ENCODE measurements around the gene MASP1. TPM values are rescaled to one million over a fixed set of nuclear protein-coding genes. Genes with fewer than 3 reads are reported as not detected.
"Not testable (repeated sequence)": the region's sequence is repeated elsewhere in the genome, so short reads cannot be mapped to it uniquely, and the experiment has no call there.

The MASP1 gene
- total RNA-seq, 1 donor from 2014 or later = 0.20 TPM

DNA sequence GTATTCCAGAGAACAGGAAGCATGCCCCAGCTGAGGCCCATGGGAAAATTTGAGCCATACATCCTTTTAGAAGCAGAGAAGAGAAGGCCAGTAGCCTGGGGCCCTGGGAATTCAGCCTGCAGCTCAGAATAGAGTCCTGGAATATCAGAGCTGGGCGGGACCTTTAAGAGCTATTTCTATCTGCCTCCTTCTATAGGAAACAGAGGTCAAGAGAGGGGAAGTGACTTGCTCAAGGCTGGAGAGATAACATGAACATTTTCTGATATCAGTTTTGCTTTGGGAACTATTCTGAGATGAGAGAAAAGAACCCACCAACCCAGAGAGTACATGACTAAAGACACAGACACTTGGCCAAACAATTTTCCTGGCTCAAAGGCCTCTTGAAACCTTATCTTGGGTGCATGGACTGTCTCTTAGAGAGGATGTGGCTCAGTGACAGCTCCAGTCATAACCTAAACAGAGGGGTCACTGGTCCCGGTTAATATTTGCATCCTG lies 26.0 kb downstream of the MASP1 start:
- peak; percentile 88 for DNase-seq (ENCODE audit: low read depth, low spot score)

DNA sequence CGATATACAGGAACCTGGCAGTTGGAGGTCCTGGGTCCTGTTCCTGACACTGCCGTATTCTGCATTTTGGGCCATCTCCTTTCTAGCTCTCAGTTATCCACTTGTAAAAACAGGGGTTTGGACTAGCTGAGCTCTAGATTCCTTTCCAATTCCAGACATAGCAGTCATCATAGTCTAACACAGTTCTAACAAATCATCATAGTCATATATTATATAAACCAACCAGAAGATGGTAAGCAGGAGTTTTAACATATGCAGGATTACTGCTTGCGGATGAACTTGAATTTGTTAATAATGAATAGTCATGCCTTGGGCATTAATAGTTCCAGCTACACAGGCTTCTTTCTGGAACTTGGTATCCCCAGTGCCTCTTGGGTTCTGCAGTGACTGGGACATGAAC lies 26.6 kb downstream of the MASP1 start:
- DNase-seq (ENCODE audit: low read depth, low spot score) = no peak

DNA sequence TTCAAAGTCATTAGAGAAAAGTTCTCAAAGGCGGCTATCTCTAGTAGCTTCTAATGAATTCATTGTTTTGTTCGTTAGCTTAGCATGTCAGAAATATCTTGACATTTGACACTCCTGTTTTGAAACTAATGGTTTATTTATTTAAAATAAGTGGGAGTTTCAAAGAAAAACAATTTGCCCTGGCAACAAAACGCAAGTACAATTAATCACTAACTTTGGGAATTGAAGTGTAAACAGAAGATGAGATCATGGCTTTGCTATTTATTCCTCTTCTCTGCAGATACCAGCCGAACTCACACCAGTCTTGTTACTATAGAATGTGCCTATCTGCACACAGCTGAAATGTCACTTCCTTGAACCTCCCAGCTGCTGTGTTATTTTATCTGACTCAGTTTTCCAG lies 27.5 kb downstream of the MASP1 start:
- DNase-seq (ENCODE audit: low read depth, low spot score) = peak; percentile 68

DNA sequence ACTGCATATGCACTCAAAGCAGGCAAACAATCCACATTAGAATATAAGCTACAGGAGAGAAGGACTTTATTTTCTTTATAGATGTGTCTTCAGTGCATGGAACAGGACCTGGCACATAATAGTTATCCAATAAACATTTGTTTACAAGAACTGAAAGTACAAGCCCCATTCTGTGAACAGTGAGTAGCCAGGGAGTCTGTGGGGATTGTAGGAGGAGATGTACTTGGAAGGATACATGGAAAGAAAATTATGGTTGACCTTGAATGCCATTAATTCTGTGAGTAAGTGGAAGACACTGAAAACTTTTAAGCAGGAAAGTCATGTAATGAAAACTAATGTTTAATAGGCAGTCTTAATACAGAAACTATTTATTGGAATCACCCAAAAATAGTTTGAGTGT lies 28.3 kb downstream of the MASP1 start:
- no peak for DNase-seq (ENCODE audit: low read depth, low spot score)

DNA sequence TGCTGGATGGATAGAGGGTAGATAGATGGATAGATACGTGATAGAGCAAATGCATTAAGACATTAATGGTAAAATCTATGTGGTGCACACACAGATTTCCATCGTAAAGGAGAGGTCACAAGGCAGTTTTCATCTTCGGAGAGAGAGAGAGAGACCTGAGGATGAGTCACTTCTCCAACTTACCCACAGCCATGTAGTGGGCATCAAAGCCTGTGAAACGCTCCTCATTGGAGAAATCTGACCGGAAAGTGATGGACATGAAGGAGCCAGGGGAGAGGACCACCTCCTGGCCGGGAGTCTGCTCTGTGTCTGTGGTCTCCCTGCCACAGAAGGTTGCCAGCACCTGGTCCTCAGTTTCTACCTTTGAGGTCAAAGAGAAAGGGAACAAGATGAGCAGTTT lies 29.2 kb downstream of the MASP1 start:
- no peak for DNase-seq (ENCODE audit: low read depth, low spot score)

DNA sequence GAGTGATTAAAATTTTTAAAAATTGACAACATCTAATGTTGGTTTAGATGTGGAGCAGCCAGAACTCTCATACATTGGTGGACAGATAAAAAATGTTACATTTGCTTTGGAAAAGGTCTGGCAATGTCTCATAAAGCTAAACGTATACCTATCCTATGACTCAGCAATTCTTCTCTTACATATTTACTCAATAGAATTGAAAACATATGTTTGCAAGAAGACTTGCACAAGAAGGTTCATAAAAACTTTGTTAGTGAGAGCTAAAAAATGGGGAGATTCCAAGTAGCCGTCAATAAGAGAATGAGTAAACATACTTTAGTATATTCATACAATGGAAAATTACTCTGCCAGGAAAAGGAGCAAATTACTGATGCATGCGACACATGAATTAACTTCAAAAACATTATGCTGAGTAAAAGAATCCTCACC lies 30.0 kb downstream of the MASP1 start:
- no peak for DNase-seq (ENCODE audit: low read depth, low spot score)

DNA sequence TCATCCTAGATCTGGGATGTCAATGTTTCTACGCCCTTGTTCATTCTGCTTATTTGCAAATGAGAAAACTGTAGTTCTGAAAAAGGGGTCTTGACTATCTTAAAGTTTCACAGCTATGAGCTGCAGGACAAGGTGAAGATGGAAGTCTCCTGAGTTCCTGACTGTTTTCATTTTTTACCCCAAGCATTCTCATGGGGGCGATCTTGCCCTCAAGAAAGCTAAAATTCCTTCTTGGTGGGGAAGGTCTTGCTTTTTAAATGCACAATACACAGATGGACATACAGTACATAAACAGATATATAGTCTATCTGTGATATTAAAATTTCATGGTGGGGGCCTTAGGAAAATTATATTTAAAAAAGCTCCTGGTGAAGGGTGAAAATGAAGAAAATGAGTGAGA lies 32.4 kb downstream of the MASP1 start:
- no peak for DNase-seq (ENCODE audit: low read depth, low spot score)

DNA sequence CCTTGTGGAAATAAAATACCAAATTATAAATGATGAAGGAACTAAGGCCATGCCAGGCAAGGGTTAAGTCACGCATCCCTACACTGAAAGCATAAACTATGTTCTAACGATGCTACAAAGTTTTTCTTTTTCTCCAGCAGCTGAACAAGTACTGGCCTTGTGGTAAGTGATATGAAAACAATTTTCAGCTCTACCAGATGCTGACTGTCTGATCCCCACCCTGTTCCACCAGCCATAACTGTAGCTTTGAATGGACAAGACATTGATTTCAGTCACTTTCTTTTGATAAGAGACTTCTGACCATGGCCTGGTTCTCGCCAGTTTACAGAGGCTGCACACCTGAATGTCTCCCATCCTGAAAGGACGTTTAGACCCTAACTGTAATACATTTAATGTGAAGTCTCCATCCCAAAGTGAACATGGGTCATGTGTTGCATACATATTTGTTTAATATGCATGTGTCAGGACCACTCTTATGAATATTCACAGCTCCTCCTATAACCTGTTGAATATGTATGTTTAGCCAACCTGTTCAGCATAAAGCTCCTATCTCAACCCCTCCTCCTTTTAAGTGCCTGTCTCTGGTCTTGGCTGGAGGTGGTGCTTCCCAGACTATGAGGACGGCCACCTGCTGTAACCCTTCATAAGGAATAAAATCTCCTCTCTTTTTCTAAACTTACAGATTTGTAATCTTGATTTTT lies 33.4 kb downstream of the MASP1 start:
- DNase-seq (ENCODE audit: low read depth, low spot score) = no peak

DNA sequence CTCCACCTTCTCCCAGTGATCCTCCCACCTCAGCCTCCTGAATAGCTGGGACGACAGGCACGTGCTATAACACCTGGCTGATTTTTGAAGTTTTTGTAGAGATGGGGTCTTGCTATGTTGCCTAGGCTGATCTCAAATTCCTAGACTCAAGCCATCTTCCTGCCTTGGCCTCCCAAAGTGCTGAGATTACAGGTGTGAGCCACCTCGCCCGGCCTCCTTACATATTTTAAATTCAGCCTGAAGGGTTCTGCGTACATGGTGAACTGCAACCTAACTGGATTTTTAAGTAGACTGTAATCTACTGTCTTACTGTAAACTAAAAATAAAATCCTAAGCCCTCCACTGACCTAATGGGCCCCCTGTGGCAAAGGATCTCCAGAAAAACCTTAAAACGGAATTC lies 34.1 kb downstream of the MASP1 start:
- DNase-seq (ENCODE audit: low read depth, low spot score) = no peak

DNA sequence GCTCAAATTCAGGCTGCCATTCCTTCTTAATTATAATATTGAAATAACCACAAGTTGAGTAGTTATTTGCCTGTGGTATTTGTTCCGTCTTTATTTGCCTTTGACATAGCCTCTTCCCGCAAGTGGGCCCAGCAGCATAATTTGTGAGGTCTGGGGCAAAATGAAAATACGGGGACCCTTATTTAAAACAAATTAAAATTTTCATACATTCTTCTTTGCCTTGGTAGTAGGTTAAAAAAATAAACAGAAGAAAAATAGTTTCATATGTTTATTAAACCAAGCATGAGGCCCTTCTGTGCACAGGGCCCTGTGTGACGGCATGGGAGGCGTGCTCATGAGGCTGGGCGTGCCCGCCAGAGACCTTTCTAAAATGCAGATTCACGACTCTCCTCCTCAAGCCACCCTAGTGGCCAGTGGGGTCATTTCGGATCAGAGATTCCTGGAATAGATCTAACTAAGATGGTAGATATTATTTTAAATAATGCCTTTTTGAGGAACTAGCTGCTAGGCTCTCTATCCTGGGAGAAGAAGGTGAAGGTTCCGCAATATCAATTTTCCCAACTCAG lies 35.4 kb downstream of the MASP1 start:
- no peak for DNase-seq (ENCODE audit: low read depth, low spot score)

DNA sequence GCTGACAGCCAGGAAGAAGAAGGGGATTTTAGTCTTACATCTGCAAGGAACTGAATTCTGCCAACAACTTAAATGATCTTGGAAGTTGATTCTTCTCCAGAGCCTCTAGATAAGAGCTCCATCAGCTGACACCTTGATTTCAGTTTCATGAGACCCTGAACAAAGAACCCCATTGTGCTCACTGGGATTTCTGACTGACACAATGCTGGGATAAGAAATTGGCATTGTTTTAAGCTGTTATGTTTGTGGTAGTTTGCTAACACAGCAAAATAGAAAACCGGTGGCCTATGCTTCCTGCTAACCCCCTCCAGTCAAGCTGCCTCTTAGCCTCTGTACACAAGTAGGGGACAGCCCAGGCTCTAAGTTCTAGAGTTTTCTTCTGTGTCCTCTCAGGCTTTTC lies 36.2 kb downstream of the MASP1 start:
- no peak for DNase-seq (ENCODE audit: low read depth, low spot score)

DNA sequence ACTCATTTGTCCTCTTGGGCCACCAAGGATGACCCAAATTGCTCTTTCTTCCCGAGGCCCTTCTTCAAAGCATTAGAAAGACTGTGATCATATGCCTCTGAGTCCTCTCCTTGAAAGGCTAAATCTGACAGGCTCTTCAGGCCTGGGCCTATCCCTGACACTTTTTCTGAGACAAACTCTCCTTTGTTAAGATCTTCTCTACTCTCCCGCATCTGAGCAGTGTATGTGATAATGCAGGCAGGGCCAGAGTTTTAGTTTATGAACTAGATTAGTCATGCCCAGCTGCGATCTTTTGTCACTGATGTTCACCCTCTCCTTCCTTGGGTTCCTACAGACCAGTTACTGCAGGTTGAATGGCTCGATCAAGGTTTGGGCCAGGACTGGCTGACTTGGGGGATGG lies 39.2 kb downstream of the MASP1 start:
- DNase-seq (ENCODE audit: low read depth, low spot score) = no peak

DNA sequence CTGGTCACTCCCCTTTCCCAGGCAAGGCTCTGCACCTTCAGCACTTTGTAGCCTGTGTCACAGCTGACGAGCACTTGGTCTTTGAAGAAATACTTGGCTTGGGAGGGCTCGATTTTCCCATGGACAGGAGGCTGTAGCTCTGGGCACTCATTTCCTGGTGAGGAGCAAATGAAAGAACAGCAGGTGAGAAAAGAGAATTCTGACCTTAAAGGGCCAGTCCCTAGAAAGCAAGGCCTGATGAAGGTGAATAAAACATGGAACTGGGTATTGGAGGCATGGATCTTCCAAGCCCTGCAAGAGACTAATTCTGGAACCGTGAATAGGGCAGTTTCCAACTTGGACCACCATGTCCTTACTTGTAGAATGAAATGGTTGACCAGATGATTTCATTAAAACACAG lies 39.9 kb downstream of the MASP1 start:
- DNase-seq (ENCODE audit: low read depth, low spot score) = no peak

DNA sequence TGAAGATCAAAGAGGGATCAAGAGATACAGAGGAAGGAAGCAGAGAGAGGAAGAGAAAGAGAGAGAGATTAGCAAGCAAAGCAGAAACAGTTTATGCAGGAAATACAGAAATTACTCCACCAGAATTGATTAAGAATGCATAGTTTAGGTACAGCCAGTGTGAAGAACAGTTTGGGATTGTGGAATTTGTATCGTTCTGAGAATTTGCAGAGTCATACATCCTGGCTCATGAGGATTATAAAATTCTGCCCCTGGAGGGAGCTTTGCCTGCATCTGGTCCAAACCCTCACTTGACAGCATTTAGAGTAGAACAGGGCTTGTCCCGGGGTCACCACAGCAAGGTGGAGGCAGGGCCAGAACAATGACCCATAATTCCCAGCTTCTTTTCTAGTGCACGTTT lies 44.1 kb downstream of the MASP1 start:
- no peak for DNase-seq (ENCODE audit: low read depth, low spot score)

DNA sequence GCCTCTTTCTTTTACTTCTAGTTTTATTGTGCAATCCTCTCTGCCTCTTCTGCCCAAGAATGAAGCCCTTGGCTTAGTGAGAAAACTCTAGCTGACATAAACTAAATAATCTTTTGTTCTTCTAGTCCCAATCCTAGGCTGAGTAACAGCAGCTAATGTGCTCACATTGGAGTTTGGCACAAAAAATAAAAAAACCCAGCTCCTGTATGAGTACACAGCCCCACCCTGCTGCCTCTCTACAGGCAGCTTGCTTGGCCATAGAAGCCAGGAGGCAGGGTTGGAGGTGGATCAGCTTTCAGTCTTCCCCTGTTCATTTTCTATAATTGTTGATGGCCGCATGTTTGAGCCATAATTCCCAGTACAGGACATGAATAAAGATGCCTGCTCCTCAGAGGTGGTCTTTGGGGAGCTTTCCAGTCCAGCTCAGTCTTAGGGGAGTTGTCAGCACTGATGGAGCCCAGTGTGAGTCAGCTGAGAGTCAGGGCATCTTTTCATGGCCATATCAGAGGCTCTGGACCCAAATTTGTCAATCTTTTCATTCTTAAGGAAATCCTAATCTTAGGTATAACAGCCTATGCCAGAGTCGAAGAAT lies 47.5 kb downstream of the MASP1 start:
- DNase-seq (ENCODE audit: low read depth, low spot score) = no peak

DNA sequence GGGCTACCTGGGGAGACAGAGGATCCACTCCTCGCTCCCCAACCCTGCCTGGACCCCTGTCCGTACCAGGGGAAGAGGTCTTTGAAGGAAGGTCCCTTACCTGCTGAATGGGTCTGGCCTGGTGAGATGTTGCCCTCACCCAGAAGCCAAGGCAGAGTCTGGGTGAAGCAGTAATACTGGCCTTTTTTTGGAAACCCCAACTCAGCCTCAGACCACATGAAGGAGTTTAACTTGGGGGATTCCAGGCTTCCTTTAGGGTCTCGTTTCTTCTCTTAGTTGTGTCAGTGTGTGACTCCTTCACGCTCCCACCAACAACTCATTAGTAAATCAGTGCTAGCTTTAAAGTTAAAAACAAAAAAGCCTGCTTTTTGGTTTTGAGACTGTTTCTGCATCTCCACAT lies 48.6 kb downstream of the MASP1 start:
- no peak for DNase-seq (ENCODE audit: low read depth, low spot score)

DNA sequence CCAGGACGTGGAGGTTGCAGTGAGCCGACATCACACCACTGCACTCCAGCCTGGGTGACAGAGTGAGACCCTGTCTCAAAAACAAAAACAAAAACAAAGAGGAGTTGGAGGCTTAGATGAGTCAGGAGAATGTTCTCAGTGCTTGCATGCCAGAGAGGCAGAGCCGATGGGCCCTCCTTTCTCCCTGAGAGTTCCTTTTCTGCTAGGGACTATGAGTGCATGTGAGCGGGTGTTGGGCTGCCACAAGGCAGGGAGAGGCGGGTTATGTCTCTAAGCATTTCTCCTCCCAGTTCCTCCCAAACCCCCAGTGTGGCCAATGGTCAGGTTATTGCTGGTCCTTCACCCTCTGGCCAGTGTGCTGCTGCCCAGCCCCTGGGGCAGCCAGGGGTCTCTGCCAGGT lies 49.1 kb downstream of the MASP1 start:
- DNase-seq (ENCODE audit: low read depth, low spot score) = no peak

DNA sequence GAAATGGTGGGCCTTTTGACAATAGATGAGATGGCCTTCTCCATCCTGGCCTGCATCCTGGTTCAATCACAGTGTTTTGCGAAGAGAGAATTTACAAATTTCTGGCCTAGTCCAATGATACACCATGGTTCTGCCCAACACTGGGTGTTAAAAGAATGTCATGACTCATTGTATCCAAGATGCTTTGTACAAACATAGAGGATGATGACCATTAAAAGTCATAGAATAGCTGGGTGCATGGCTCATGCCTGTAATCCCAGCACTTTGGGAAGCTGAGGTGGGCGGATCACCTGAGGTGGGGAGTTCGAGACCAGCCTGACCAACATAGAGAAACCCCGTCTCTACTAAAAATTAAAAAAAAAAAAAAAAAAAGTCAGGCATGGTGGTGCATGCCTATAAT lies 52.7 kb downstream of the MASP1 start:
- not testable (repeated sequence) for DNase-seq (ENCODE audit: low read depth, low spot score)

DNA sequence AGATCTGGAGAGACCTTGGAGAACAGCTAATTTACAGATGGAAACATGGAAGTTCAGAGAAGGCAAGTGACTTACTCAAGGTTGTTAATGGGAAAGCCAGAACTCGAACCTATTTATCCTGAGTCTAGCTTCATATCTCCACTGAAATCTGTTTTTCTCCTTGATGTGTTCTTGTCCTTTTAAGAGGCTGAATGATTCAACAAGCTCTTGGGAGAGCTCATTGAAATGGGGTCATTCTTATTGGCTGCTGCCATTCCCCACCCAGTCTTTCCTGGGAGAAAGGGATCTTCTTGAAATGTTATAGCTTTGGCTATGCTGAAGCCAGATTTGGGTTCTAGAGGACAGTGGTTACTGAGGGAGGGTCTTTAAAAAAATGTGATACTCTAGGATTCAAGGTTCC lies 53.3 kb downstream of the MASP1 start:
- DNase-seq (ENCODE audit: low read depth, low spot score) = no peak

DNA sequence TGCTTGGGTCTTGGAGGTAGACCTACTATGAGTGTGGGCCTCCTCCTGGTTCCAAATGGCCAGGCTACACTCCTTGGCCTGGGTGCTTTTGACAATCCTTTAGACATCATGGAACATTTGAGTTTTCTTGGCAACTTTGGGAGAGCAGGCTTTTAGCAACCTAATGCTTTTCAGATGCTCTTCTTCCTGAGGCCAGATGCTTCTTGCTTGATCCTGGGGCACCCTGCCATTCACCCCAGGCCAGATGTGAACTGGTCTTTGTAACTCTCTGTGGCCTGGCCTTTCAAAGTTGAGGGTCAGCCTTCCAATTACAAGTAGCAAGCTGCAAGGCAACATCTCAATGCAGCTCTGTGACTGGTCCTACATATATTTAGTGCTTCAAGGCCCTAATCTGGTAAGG lies 53.8 kb downstream of the MASP1 start:
- DNase-seq (ENCODE audit: low read depth, low spot score) = no peak

DNA sequence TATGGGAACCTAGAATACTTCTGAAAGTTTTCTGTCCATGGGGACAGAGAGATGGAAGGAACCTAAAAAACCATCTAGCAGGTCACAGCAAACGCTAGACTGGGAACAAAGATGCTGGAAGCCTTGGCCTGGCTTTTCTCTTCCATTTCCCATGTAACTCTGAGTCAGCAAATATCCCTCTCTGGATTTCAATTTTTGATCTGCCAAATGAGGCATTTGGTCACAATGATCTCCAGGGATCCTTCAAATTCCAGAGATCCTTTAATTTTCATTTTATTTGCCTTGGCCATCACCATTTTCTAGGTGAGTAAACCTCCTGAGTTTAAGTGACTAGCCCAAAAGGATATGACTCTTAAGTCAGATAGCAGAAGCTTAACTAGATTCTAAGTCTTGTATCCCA lies 54.6 kb downstream of the MASP1 start:
- DNase-seq (ENCODE audit: low read depth, low spot score) = no peak

DNA sequence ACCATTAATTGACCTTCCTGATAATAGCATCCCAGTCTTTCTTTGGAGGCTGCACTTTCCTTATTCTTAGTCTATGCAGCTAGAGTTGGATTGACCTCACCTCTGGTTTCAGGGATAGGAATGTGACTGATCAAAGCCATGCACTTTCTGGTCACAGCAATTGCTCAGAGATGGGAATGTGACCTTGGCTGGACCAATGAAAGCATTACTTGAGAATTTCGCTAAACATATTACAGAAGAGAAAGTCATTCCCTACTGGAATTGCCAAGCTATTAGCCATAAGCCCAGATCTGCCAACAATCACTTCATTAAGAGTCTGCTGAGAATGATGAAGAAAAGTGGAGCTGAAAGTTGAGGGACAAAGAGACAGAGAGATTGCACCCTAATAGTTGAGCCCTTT lies 61.5 kb downstream of the MASP1 start:
- DNase-seq (ENCODE audit: low read depth, low spot score) = no peak

DNA sequence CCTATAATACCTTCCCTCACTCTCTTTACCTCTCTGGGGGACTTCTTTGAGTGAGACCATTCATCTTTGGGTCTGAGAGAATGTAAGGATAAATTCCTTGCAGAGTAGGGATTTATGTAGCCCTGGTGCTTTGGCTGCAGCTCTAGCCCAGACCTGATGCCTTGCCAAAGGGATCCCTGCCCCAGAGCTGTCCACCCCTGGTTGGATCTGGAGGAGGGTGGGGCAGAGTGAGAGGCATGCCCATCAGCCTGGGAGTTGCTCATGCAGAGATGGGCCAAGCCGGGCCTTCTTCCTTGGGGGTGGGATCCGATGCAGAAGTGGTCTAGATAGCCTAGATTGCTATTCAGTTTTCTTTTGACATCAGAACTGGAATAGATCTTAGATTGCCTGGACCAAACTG lies 62.8 kb downstream of the MASP1 start:
- DNase-seq (ENCODE audit: low read depth, low spot score) = no peak

Data from pulmonary artery endothelial cell (primary cell).